ENCODE results near the gene C16orf74.

The C16orf74 gene

DNA sequence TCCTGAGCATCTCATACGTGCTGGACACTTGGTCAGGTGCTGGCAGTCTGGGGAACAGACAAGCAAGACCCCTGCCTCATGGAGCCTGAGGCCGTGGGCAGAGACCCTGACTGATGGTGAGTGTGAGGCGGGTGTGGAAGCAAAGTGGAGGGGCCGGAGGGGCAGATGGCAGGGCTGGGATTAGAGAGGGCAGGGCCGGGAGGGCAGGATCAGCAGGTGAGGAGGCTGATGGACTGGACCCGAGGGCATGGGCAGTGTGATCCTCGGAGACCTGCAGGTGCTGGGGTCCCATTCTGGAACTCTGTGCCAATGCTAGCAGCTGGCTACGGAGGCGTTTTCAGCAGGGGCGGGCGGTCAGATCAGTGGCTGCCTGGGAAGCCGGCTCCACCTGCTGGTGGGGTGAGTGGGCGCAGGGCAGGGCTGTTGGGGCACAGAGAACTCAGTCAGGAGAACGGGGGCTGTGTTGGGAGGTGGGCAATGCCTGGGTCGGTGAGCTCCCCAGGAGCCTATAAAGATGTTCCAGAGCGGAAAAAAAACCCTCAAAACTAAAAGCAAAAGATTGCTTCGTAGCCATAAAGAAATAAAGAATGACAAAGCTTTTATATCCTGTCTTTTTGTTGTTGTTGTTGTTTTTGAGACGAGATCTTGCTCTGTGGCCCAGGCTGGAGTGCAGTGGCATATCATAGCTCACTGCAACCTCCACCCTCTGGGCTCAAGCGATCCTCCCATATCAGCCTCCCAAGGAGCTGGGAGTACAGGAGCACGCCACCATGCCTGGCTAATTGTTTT, 8.9 kb upstream of the C16orf74 start:
- H3K14ac ChIP-seq (ENCODE audit: low read length), result no peak overlapping the region
- H2BK5ac ChIP-seq (ENCODE audit: low read length), result peak overlapping the region; percentile 60
- peak overlapping the region in 1 of 2 donors; percentile 9 for H3K4me3 ChIP-seq (ENCODE audit: low read length in 2 of 2)
- peaks cover 0 to 5% of the 10 kb centered on the region in 2 donors for H3K4me1 ChIP-seq (ENCODE audit: control insufficient read depth in 2 of 2, insufficient read depth in 1 of 2, low read depth in 1 of 2, low read length in 2 of 2)
- peak overlapping the region; percentile 48 for H3K18ac ChIP-seq (ENCODE audit: low read length)
- no peak overlapping the region for H4K91ac ChIP-seq (ENCODE audit: low read depth, low read length, poor library complexity)
- H4K8ac ChIP-seq (ENCODE audit: low read depth, low read length), result no peak overlapping the region
- H3K27ac ChIP-seq (replicated peaks; ENCODE audit: low read length), result no peak overlapping the region
- H3K27me3 ChIP-seq (ENCODE audit: control insufficient read depth in 3 of 3, insufficient read depth in 3 of 3, low read depth in 1 of 3, low read length in 3 of 3), result peaks cover 0 to 8% (median 0%) of the 10 kb centered on the region in 3 experiments
- H3K9me3 ChIP-seq (replicated peaks in 1 of 2; ENCODE audit: control insufficient read depth in 2 of 2, insufficient read depth in 1 of 2, low read depth in 1 of 2, low read length in 2 of 2), result no peaks in the 10 kb centered on the region
- no peak overlapping the region for H2BK15ac ChIP-seq (ENCODE audit: low read length)
- H3K36me3 ChIP-seq (replicated peaks in 1 of 2; ENCODE audit: control insufficient read depth in 2 of 2, insufficient read depth in 2 of 2, low read length in 2 of 2), result no peaks in the 10 kb centered on the region
- H2AK5ac ChIP-seq (ENCODE audit: low read depth, low read length), result peak overlapping the region; percentile 83
- no peak overlapping the region for H3K4ac ChIP-seq (ENCODE audit: low read length)
- H3K4me2 ChIP-seq (ENCODE audit: insufficient read depth, low read length, poor library complexity, severe bottlenecking), result no peak overlapping the region
- H3K79me1 ChIP-seq (ENCODE audit: low read depth, low read length), result no peaks in the 10 kb centered on the region
- no peak overlapping the region for H2BK120ac ChIP-seq (ENCODE audit: low read depth, low read length)
- H2BK12ac ChIP-seq (ENCODE audit: low read length), result peak overlapping the region; percentile 6
- no peak overlapping the region for H3K23ac ChIP-seq (ENCODE audit: low read depth, low read length, poor library complexity)
- no CpG with 5 or more reads among the region's 20 CpGs for WGBS, 2 donors (ENCODE audit: extremely low coverage in 2 of 2, insufficient read length in 2 of 2, insufficient replicate concordance in 1 of 2)
- H2AFZ ChIP-seq (ENCODE audit: low read length), result no peak overlapping the region
- no peak overlapping the region for H3K9ac ChIP-seq (ENCODE audit: low read depth, low read length, poor library complexity)
- DNase-seq (ENCODE audit: low spot score), result no peak

DNA sequence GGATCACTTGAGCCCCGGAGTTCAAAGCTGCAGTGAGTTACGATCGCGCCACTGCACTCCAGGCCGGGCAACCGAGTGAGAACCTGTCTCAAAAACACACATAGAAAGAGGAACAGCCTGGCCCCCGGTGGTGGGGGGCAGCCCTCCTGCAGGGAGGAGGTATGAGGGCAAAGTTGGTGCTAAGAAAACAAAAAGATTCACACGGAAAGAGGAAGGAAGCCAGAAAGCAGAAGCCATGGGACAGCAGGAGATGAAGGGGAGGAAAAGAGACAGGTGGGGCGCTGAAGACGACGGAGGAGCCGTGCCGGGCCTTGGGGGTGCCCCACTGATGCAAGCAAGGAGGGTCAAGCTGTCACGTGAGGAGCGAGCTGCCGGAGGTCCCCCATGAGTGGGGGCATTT, 8.2 kb upstream of the C16orf74 start:
- no peak overlapping the region for H3K4me2 ChIP-seq (ENCODE audit: insufficient read depth, low read length, poor library complexity, severe bottlenecking)
- H4K8ac ChIP-seq (ENCODE audit: low read depth, low read length), result no peak overlapping the region
- H3K27me3 ChIP-seq (ENCODE audit: control insufficient read depth in 3 of 3, insufficient read depth in 3 of 3, low read depth in 1 of 3, low read length in 3 of 3), result peaks cover 0 to 14% (median 0%) of the 10 kb centered on the region in 3 experiments
- no peak overlapping the region for H2BK120ac ChIP-seq (ENCODE audit: low read depth, low read length)
- no peak overlapping the region for H3K23ac ChIP-seq (ENCODE audit: low read depth, low read length, poor library complexity)
- no peaks in the 10 kb centered on the region for H3K79me1 ChIP-seq (ENCODE audit: low read depth, low read length)
- H2AK5ac ChIP-seq (ENCODE audit: low read depth, low read length), result peak overlapping the region; percentile 83
- no peak overlapping the region for H3K4ac ChIP-seq (ENCODE audit: low read length)
- no peak for DNase-seq (ENCODE audit: low spot score)
- peak overlapping the region; percentile 21 for H3K14ac ChIP-seq (ENCODE audit: low read length)
- no peak overlapping the region for H2BK15ac ChIP-seq (ENCODE audit: low read length)
- no CpG with 5 or more reads among the region's 16 CpGs for WGBS, 2 donors (ENCODE audit: extremely low coverage in 2 of 2, insufficient read length in 2 of 2, insufficient replicate concordance in 1 of 2)
- H4K91ac ChIP-seq (ENCODE audit: low read depth, low read length, poor library complexity), result no peak overlapping the region
- peaks cover 0 to 5% of the 10 kb centered on the region in 2 donors for H3K4me1 ChIP-seq (ENCODE audit: control insufficient read depth in 2 of 2, insufficient read depth in 1 of 2, low read depth in 1 of 2, low read length in 2 of 2)
- no peak overlapping the region for H2BK12ac ChIP-seq (ENCODE audit: low read length)
- H3K9me3 ChIP-seq (replicated peaks in 1 of 2; ENCODE audit: control insufficient read depth in 2 of 2, insufficient read depth in 1 of 2, low read depth in 1 of 2, low read length in 2 of 2), result no peaks in the 10 kb centered on the region
- H3K36me3 ChIP-seq (replicated peaks in 1 of 2; ENCODE audit: control insufficient read depth in 2 of 2, insufficient read depth in 2 of 2, low read length in 2 of 2), result no peaks in the 10 kb centered on the region
- H3K4me3 ChIP-seq (ENCODE audit: low read length in 2 of 2), result no peak overlapping the region
- H3K27ac ChIP-seq (replicated peaks; ENCODE audit: low read length), result no peak overlapping the region
- peak overlapping the region; percentile 11 for H3K18ac ChIP-seq (ENCODE audit: low read length)
- H2BK5ac ChIP-seq (ENCODE audit: low read length), result no peak overlapping the region
- H2AFZ ChIP-seq (ENCODE audit: low read length), result no peak overlapping the region
- no peak overlapping the region for H3K9ac ChIP-seq (ENCODE audit: low read depth, low read length, poor library complexity)

DNA sequence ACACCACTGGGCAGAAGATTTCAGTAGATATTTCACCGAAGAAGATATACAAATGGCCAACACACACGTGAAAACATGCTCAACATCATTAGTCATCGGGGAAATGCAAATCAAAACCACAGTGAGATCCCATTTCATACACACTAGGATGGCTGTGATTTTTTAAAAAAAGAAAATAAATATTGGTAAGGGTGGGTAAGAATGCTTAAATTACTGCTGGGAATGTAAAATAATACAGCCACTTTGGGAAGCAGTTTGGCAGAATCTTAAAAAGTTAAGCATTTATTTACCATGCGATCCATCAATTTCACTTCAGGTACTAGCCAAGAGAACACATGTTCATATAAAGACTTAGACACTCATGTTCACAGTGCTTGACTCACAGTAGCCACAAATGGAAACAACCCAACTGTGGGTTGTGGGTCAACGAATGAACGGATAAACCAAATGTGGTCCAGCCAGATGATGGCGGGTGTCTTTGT, 6.5 kb upstream of the C16orf74 start:
- Histone ChIP-seq H3K9ac (ENCODE audit: low read depth, low read length, poor library complexity) (no peak overlapping the region), H2AK5ac (ENCODE audit: low read depth, low read length) (no peak overlapping the region), H2BK120ac (ENCODE audit: low read depth, low read length) (no peak overlapping the region), H3K4me2 (ENCODE audit: insufficient read depth, low read length, poor library complexity, severe bottlenecking) (no peak overlapping the region), H4K8ac (ENCODE audit: low read depth, low read length) (no peak overlapping the region), H3K27ac (replicated peaks; ENCODE audit: low read length) (no peak overlapping the region), H3K23ac (ENCODE audit: low read depth, low read length, poor library complexity) (no peak overlapping the region), H2BK12ac (ENCODE audit: low read length) (no peak overlapping the region), H2BK5ac (ENCODE audit: low read length) (no peak overlapping the region), H4K91ac (ENCODE audit: low read depth, low read length, poor library complexity) (no peak overlapping the region), H3K14ac (ENCODE audit: low read length) (no peak overlapping the region), H2AFZ (ENCODE audit: low read length) (no peak overlapping the region), H3K4me3 (ENCODE audit: low read length in 2 of 2) (no peak overlapping the region), H3K79me1 (ENCODE audit: low read depth, low read length) (no peaks in the 10 kb centered on the region), H2BK15ac (ENCODE audit: low read length) (no peak overlapping the region), H3K27me3 (ENCODE audit: control insufficient read depth in 3 of 3, insufficient read depth in 3 of 3, low read depth in 1 of 3, low read length in 3 of 3) (peaks cover 0 to 27% (median 11%) of the 10 kb centered on the region in 3 experiments), H3K9me3 (replicated peaks in 1 of 2; ENCODE audit: control insufficient read depth in 2 of 2, insufficient read depth in 1 of 2, low read depth in 1 of 2, low read length in 2 of 2) (no peaks in the 10 kb centered on the region), H3K18ac (ENCODE audit: low read length) (no peak overlapping the region), H3K4ac (ENCODE audit: low read length) (no peak overlapping the region), H3K36me3 (replicated peaks in 1 of 2; ENCODE audit: control insufficient read depth in 2 of 2, insufficient read depth in 2 of 2, low read length in 2 of 2) (no peaks in the 10 kb centered on the region), H3K4me1 (ENCODE audit: control insufficient read depth in 2 of 2, insufficient read depth in 1 of 2, low read depth in 1 of 2, low read length in 2 of 2) (peaks cover 7 to 15% of the 10 kb centered on the region in 2 donors)
- no CpG with 5 or more reads among the region's 7 CpGs for WGBS, 2 donors (ENCODE audit: extremely low coverage in 2 of 2, insufficient read length in 2 of 2, insufficient replicate concordance in 1 of 2)
- no peak for DNase-seq (ENCODE audit: low spot score)

DNA sequence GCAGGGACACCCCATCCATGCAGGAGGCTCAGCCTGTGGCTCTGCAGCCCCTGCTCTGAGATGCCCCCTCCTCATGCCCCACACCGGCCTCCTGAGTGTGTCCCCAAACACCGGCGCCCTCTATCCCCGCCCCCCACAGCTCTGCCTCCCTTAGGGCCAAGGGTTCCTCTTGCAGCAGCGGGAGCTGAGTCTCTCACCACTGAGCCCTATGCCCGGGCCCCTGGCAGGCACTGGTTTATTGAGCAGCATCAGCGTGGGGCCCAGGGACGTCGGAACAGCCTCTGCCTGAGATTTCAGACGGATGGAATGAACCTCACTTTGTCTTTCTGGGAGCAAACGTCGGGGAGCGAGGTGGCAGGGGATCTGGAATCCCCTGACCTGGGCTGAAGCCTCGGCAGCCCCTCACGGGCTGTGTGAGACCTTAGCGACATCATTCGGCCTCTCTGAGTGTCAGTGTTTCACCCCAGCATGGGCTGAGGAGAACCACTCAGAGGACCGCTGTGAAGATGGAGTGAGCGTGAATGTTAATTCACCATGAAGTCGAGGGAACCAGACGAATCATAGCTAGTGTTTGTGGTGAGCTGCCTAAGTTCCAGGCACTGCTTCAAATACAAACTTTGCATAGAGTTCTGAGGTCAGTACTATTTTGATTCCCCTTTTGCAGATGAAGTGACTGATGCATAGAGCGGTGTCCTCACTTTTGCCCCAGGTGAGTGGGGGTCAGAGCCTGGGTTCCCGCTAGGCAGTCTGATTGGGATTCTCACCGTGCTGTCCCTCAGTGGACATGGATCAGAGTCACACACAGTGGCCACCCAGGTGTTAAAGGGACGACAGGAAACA, 5.3 kb upstream of the C16orf74 start:
- H3K9me3 ChIP-seq (replicated peaks in 1 of 2; ENCODE audit: control insufficient read depth in 2 of 2, insufficient read depth in 1 of 2, low read depth in 1 of 2, low read length in 2 of 2), result no peaks in the 10 kb centered on the region
- no peak overlapping the region for H3K27ac ChIP-seq (replicated peaks; ENCODE audit: low read length)
- no peak overlapping the region for H3K4me3 ChIP-seq (ENCODE audit: low read length in 2 of 2)
- no peak overlapping the region for H2BK12ac ChIP-seq (ENCODE audit: low read length)
- peaks cover 4 to 39% (median 24%) of the 10 kb centered on the region in 3 experiments for H3K27me3 ChIP-seq (ENCODE audit: control insufficient read depth in 3 of 3, insufficient read depth in 3 of 3, low read depth in 1 of 3, low read length in 3 of 3)
- H3K79me1 ChIP-seq (ENCODE audit: low read depth, low read length), result no peaks in the 10 kb centered on the region
- H3K18ac ChIP-seq (ENCODE audit: low read length), result peak overlapping the region; percentile 64
- no peak overlapping the region for H2BK15ac ChIP-seq (ENCODE audit: low read length)
- WGBS, 2 donors (ENCODE audit: extremely low coverage in 2 of 2, insufficient read length in 2 of 2, insufficient replicate concordance in 1 of 2), result no CpG with 5 or more reads among the region's 25 CpGs
- no peak overlapping the region for H4K91ac ChIP-seq (ENCODE audit: low read depth, low read length, poor library complexity)
- peak overlapping the region; percentile 62 for H2AFZ ChIP-seq (ENCODE audit: low read length)
- H3K9ac ChIP-seq (ENCODE audit: low read depth, low read length, poor library complexity), result no peak overlapping the region
- H3K36me3 ChIP-seq (replicated peaks in 1 of 2; ENCODE audit: control insufficient read depth in 2 of 2, insufficient read depth in 2 of 2, low read length in 2 of 2), result no peaks in the 10 kb centered on the region
- H3K23ac ChIP-seq (ENCODE audit: low read depth, low read length, poor library complexity), result no peak overlapping the region
- no peak overlapping the region for H2BK120ac ChIP-seq (ENCODE audit: low read depth, low read length)
- no peak overlapping the region for H3K4ac ChIP-seq (ENCODE audit: low read length)
- peak overlapping the region; percentile 58 for H3K14ac ChIP-seq (ENCODE audit: low read length)
- H2AK5ac ChIP-seq (ENCODE audit: low read depth, low read length), result no peak overlapping the region
- peaks cover 10 to 16% of the 10 kb centered on the region in 2 donors for H3K4me1 ChIP-seq (ENCODE audit: control insufficient read depth in 2 of 2, insufficient read depth in 1 of 2, low read depth in 1 of 2, low read length in 2 of 2)
- H2BK5ac ChIP-seq (ENCODE audit: low read length), result no peak overlapping the region
- no peak for DNase-seq (ENCODE audit: low spot score)
- no peak overlapping the region for H3K4me2 ChIP-seq (ENCODE audit: insufficient read depth, low read length, poor library complexity, severe bottlenecking)
- H4K8ac ChIP-seq (ENCODE audit: low read depth, low read length), result no peak overlapping the region
